GM12873 (cell line): ENCODE results near the gene RAB44.

Source experiments
- TF ChIP-seq, protein P1 (sequence below): IDR thresholded peaks from 2 replicates; pipeline ENCODE4 v1.5.1; 2012; ENCODE audit warnings: low read depth, mild to moderate bottlenecking, moderate library complexity, low read length, control low read depth; ENCODE audit not compliant: insufficient read depth; ENCODE audit errors: missing control alignments

Gene RAB44

DNA sequence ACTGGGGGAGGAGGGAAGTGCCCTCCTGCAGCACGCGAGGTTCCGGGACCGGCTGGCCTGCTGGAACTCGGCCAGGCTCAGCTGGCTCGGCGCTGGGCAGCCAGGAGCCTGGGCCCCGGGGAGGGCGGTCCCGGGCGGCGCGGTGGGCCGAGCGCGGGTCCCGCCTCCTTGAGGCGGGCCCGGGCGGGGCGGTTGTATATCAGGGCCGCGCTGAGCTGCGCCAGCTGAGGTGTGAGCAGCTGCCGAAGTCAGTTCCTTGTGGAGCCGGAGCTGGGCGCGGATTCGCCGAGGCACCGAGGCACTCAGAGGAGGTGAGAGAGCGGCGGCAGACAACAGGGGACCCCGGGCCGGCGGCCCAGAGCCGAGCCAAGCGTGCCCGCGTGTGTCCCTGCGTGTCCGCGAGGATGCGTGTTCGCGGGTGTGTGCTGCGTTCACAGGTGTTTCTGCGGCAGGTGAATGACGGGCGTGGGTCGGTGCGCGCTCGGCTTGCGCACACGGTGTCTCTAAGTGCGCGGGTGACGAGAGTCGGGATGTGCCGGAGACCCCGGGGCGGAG, 19.1 kb upstream of the RAB44 start, which contains the start of gene CDKN1A:
CDKN1A (plus strand) TSS at position 227 of the 555 bp plus-strand sequence. CDS start 5,388 bp downstream, outside the sequence.
- TF ChIP-seq, protein P1, sequence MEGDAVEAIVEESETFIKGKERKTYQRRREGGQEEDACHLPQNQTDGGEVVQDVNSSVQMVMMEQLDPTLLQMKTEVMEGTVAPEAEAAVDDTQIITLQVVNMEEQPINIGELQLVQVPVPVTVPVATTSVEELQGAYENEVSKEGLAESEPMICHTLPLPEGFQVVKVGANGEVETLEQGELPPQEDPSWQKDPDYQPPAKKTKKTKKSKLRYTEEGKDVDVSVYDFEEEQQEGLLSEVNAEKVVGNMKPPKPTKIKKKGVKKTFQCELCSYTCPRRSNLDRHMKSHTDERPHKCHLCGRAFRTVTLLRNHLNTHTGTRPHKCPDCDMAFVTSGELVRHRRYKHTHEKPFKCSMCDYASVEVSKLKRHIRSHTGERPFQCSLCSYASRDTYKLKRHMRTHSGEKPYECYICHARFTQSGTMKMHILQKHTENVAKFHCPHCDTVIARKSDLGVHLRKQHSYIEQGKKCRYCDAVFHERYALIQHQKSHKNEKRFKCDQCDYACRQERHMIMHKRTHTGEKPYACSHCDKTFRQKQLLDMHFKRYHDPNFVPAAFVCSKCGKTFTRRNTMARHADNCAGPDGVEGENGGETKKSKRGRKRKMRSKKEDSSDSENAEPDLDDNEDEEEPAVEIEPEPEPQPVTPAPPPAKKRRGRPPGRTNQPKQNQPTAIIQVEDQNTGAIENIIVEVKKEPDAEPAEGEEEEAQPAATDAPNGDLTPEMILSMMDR = no peak

DNA sequence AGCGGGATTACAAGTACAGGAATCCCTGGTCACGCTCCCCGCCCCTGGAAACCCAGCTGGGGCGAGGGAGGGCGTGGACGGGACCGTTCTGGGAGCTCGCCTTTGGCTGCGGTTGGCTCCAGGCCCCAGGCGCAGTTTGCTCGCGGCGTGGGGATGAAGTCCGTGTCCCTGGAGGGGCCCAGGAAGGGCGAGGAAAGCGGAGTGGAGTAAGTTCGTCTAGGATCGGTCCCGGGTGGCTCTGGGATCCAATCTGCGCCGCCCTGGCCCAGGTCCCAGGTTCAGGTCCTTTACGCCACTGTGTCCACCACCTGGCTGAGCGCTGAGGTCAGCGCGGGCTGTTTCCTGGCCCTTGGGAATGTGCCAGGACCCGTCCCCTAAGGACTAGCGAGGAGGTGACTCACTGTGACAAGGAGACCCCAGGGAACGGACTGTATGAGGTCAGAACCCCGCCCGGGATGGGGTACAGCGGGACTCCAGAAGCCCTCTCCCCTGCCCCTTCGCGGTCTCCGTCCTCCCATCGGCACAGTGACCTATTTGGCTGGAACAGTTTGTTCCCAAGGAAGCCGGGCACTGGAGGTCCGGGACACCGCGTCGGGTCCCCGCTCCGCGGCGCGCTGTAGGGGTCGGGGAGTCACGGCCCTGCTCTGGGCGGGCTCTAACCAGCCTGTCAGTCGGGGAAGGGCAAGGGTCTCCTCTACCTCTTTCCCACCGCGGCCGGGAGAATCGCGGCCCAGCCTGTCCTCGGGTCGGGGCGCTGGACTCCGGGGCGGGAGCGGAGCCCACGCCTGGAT, 18.4 kb upstream of the RAB44 start:
- TF ChIP-seq, protein P1 = no peak

GRCh38 chr6:36682328-36683144, 15.1 kb upstream of the RAB44 start:
- TF ChIP-seq, protein P1 = no peak

DNA sequence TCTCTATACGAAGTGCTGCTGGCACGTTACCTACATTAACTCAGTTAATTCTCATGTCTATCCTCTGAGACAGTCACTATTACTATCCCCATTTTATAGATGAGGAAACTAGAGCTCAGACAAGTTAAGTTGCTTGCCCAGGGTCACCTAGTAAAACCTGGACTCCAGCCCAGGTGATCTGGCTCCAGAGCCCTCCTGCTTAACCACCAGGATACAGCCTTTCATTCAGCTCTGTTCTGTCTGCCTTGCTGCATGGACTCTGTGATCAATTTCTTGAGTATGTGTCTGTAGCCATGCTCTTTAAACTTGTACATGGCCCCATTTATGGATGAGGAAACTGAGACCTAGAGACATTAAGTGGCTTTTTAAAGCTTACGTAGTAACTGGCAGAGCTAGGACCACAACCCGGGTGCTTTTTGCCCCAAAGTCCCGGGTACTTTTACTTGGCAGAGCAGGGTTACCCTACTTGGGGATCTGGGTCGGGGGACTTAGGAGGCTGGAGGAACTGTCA, 14.4 kb upstream of the RAB44 start:
- TF ChIP-seq, protein P1 = no peak

DNA sequence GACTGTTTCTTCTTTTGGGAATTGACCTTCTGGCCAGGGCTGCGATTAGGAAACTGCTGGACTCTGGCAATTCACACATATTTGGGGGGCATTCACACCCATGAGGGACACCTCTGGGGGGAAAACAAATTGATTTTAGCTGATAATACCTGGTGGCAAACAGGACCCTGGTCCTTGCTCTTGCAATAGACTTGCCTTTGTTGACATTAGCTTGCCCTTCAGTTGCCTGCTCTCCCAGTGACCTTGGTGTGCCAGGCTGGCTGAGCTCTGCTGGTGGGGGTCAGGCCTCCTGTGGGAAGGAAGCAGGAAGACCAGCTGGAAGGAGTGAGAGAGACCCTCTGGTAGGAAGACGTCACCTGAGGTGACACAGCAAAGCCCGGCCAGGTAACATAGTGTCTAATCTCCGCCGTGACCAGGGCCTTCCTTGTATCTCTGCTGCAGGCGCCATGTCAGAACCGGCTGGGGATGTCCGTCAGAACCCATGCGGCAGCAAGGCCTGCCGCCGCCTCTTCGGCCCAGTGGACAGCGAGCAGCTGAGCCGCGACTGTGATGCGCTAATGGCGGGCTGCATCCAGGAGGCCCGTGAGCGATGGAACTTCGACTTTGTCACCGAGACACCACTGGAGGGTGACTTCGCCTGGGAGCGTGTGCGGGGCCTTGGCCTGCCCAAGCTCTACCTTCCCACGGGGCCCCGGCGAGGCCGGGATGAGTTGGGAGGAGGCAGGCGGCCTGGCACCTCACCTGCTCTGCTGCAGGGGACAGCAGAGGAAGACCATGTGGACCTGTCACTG, 13.8 kb upstream of the RAB44 start:
- TF ChIP-seq, protein P1 = no peak

DNA sequence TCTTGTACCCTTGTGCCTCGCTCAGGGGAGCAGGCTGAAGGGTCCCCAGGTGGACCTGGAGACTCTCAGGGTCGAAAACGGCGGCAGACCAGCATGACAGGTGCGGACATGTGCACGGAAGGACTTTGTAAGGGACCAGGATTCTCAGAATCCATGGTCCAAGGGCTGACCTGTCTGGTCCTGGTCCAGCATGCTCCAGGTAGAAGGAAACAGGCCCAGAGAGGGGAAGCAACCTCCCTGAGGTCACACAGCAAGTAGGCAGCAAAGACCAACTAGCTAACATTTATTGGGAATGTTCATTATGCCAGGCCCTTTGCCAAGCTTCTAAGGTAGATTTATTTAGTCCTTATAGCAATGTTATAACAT, 13.2 kb upstream of the RAB44 start:
- TF ChIP-seq, protein P1 = no peak
